ENCODE data around the gene LRRC71.
A peak's percentile ranks its signal among the peaks of the same experiment; 100 is the strongest.

LRRC71 gene

GRCh38 chr1:156892190-156893047 is 28.0 kb upstream of the LRRC71 start:
- DNase-seq, result peak; percentile 76

- no peak for DNase-seq
These were observed 27.1 kb upstream of the LRRC71 start, which contains the start of gene PEAR1 for GRCh38 chr1:156893048-156893953. Gene PEAR1, plus strand, starts transcription at chr1:156893718. Its CDS starts 10,209 bp downstream, at chr1:156903927.

DNA sequence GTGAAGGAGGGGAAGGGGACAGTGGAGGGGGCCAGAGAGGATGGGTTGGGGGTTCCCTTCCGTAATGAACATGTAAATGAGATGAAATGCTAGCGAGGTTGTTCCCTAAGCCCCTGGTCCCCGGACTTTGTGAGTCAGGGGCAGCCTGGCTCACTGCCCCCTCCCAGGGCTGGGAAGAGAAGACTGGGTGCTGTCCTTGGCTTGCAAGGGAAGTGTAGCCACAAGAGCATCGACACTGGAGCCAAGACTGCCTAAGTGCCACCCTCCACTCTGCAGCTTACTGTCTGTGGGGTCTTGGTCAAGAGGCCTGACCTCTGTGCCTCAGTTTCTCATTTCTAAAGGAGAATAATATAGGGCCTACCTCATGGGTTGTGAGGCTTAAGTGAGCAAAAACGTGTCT is 26.4 kb upstream of the LRRC71 start:
- DNase-seq, result no peak

GRCh38 chr1:156894711-156895454 is 25.5 kb upstream of the LRRC71 start:
- DNase-seq, result no peak

- no peak for DNase-seq
These were observed 25.0 kb upstream of the LRRC71 start for GRCh38 chr1:156895455-156895812.

- no peak for DNase-seq
These were observed 24.5 kb upstream of the LRRC71 start for GRCh38 chr1:156895927-156896326.

DNA sequence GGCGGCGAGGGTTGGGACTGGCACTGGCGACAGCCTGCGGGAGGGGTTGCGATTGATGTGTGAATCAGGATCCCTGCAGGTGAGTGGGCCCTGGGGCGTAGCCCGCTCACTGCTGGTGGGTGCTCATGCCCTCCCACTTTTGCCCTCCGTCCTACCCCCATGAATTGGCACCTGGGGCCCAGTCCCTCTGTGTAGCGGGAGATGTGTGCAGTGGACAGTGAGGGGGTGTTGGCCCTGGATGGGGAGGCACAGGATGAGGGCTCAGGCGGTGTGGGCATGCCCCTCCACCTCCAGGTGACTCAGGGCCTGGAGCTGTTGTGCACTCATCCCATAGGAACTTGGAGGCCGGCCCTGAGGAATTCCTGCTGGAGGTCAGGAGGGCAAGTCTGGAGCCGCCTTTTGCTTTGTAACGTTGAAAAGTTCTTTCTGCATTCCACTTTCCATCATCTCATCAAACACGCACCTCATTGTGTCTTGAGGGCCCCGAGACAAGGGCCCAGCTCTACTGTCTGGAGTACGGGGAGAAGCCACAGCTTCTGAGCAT is 23.9 kb upstream of the LRRC71 start:
- DNase-seq, result no peak

GRCh38 chr1:156897078-156897825 is 23.2 kb upstream of the LRRC71 start:
- no peak for DNase-seq

DNA sequence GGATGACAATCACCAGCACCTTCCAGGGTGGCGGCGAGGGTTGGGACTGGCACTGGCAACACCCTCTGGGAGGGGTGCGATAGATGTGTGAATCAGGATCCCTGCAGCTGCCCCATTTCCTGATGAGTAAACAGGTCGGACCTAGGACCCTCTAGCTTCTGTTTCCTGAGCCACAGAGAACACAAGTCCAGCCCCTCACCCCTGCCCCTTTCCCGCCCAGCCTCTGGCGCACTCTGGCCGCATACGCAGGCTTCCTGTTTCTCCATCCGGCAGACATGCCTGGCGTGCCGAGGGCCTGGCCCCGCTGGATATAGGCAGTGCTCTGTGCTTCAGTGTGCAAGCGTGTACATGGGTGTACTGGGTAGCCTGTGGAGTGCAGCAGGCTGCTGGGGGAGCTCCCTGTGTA is 22.3 kb upstream of the LRRC71 start:
- DNase-seq, result no peak

GRCh38 chr1:156898971-156899664 is 21.3 kb upstream of the LRRC71 start:
- no peak for DNase-seq

DNA sequence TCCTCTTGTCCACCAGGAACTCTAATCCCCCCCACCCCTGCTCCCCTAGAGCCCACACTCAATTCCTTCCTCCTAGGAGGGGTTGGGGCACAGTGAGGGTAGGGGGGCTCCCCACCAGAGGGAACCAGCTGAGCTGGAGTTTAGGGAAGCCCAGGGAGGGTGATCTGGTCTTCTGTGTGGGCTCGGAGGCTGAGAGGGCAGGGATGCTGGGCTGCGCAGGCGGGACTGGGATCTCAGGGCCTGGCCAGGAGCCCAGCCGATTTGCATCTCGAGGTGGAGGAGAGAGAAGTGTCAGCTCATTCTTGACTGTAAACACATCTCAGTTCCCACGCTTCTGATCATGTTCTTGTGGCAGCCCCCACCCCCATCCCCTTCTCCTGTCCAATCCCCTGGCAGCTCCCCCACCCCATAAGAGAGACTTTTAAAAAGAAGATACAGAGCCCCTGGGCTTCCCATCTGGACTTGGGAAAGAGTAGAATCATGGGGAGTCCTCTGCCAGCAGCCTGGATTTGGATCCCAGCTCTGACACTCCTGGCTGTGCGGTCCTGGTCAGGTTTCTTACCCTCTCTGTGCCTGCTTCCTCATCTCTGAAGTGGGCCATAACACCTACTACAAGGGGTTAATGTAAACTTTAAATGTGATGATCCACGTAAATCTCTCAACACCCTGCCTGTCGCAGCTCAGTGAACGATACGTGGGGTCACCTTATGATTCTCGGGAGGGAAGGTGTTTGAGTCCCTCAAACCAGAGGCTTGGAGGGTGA is 20.3 kb upstream of the LRRC71 start:
- DNase-seq, result no peak

DNA sequence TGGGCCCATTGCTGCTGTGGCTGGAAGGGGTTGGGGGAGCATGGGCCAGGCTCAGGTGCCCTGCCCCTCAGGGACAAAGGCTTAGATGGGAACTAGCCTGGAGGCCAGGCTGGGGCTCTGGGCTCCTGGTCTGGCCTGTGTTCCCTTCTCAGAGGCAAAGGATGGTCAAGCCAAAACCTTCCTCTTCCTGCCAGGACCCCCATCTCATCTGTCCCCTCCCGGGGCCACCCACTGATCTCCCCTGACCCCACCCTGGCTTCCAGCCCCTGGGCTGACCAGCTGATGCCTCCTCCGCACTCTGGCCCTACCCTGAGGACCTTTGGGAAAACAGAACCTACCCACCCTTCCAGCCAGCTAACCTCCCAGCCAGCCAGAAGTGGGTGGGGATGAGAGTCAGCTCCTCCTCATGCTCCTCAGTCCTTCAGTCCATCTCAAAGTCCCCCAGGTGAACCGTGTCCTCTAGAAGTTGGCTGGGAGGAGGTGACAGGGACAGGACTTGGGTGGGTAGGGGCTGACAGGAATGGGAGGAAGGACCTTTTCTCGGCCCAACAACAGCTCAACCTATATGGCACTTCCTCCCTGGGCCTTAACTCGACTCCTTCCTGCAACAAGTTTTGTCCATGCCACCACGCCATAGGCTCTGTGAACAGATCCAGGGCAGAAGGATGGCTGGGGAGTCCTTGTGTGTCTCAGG is 19.4 kb upstream of the LRRC71 start:
- DNase-seq, result no peak

DNA sequence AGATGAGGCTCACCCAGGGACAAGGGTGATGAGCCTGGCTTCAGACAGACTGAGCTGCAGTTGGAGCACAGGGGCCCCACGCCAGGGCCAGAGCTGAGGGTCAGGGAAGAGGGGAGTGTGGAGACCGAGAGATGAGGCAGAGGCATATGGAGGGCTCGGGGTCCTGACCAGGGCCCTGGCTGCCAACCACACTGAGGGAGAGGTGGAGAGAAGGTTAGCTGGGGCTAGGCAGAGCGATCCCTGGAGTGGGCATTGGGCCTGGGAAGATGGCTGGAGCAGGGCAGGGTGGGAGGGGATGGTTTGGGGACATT is 18.9 kb upstream of the LRRC71 start:
- DNase-seq, result no peak

DNA sequence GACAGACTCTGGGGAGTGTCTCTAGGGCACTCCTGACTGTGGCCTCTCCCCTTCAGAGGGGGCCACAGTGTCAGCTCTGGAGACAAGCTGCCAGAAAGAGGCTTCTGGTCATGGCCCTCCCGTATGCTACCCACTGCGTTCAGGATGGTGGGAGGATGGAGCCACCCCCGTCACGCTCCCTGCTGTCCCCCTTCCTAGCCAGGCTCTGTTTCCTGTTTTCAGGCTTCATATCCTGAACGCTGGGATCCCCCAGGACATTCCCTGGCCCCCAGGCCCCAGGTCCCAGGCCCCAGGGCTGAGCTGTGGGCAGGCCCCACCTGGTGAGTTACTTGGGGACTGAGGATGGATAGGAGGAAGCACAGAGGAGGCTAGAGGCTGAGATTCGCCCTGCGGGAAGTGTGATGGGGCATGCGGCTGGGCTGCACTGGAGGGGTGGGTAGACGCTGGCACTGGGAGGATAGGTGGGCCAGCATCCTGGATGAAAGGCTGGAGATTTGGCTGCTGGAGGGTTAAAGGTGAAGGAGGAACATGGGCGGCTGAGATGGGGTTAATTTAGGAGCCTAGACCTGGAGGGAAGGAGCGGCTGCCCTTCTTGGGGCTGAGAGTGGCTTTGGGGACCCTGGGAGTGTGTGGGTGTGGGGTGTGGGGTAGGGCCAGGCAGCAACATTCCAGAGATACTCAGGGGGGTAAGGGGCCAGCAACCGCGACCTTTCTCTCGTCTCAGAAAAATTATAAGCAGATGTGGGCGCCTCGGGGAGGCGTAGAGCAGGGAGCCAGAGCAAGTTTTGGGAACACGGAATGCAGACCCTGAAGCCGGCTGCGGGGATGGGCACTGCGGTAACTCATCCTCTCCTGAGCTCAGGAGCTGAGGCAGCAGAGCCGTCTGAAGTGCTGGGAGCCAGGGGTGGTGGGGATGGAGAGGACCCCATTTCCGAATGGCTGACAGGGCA is 18.2 kb upstream of the LRRC71 start:
- no peak for DNase-seq

GRCh38 chr1:156903328-156904091 is 16.9 kb upstream of the LRRC71 start:
- no peak for DNase-seq

DNA sequence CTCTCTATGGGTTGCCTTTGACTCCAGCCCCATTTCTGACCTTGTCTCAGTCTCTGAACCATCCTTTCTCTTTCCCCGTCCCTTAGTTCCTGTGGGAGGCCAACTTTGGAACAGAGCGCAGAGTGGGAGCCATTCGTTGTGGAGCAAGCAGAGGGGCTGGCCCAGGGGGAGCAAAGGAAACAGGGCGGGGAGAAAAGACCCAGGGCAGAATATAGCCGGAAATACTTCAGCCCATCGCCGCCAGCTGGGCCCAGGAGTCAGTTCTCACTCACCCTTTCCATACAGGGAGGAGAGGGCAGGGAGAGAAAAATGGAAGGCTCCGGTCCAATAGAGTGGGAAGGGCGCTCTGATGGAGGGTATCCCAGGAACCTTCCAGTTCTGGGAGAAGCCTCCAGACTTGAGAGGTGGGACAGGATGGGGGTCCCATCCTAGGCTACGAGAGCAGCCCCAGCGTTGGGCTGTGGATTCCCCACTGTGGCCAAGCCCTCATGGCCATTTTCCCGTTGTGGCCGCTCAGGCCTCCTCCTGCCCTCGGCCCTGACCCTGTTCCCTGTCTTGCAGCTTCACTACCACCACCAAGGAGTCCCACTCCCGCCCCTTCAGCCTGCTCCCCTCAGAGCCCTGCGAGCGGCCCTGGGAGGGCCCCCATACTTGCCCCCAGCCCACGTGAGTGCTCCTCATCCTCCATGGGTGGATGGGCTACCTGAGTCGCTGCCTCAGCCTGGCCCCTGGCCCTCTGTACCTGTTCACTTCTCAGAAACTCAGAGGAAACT is 16.1 kb upstream of the LRRC71 start:
- no peak for DNase-seq

- no peak for DNase-seq
These were observed 15.3 kb upstream of the LRRC71 start for GRCh38 chr1:156905176-156905575.
